Head of caudate nucleus (tissue), 42 donors: ENCODE measurements around the gene IGSF9.
A peak's percentile ranks its signal among the peaks of the same experiment; 100 is the strongest.

Experiments used
- DNase-seq, 42 donors: peaks; one replicate each; pipeline versions ENCODE4 v3.0.0 to v3.0.0-alpha.2; 2020 to 2021; ENCODE audit warnings: mixed read lengths in 7 of 42
- intact Hi-C: fragments of 100-400 bp; cut with DNase I; formaldehyde crosslinking; loops from one replicate; pipeline ENCODE4 v1.15.0; 2022

IGSF9 gene

DNA sequence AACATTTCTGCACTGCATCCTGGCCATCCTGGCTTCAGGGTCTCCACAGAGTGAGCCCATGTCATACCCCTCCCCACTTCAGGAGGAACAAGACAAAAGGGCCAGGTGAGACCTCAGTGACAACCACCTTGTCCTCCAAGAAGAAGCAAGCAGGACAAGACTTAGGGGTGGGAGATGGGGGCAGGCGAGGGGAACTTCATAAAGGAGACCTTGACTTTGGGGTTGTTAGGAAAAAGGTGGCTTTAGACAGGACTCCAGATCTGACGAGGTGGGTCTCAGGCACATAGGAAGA, 32.6 kb upstream of the IGSF9 start:
- intact Hi-C loops: no loop called here
- DNase-seq: peak in 1 of 42 donors; percentile 28

DNA sequence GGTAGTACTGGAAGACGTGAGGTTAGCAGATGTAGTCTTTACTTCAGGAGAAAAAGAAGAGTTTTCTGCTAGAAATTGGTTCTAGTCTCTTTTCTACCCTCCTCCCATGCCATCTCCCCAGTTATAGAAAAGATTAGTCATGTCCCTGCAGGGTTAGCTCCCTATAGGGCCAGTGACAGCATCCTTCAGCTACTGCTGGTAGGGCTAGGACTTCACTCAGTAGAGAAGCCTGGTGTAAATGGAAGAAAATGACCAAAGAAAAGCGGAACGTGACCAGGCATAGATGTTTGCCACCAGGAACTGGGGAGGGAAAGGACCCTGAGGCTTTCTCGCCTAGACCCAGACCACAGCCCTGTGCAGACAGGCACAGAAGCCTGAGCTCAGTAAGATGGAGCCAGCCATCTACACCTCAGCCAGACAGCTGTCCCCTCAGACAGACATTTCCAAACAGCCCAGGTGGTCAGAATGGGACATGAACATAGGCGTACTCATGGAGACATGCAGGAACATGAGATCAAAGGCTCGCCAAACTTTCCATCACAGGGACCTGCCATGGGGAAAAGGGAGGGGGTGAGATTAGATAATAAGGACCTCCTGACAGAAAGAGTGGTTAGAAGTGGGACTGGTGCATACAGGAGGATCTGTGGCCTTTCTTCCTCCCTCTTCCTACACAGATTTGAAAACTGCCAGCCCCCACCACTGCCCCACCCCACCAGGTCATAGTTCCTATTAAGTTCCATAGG, 32.1 kb upstream of the IGSF9 start:
- no peak for DNase-seq
- intact Hi-C loops: no loop called here

- intact Hi-C loops: no loop called here
- peak in 3 of 42 donors; percentile 4 to 18 (median 14) for DNase-seq
Measured at GRCh38 chr1:159974350-159974965, 29.0 kb upstream of the IGSF9 start.

GRCh38 chr1:159973350-159973940, 28.0 kb upstream of the IGSF9 start:
- intact Hi-C loops: no loop called here
- peak in 1 of 42 donors; percentile 23 for DNase-seq

DNA sequence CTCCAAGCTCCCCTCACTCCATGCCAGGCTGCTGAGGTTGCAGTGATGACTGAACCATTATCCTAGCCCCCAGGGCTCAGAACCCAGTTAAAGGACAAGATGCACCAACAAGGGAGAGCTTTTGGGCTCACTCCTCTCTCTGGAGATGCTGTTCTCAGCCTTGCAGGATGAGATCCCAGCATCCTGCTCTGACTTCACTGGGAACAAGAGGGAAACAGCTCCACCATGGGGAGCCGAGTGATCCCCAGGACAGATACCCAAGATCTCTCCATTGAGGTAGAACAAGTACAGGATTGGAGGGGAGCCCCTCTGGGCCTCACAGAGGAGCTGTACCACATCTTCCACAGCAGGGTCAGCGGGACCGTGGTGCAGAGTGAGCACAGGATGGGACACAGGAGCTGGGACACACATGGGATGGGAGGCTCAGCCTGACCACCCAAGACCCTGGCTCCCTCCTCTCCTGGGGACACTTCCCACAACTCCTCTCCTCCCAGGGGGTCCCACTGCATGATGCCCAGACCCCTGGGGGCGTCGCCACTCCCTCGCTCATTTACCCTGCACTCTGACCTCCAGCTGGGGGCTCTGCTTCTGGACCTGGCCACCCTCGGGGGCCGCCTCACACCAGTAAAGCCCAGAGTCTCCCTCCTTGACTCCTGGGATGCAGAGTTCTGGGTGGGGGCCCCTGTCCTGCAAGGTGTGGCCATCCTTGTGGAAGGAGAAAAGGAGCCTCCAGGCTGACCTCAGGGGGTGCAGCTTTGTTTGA, 27.2 kb upstream of the IGSF9 start:
- intact Hi-C loops: no loop called here
- DNase-seq: peak in 1 of 42 donors; percentile 20

DNA sequence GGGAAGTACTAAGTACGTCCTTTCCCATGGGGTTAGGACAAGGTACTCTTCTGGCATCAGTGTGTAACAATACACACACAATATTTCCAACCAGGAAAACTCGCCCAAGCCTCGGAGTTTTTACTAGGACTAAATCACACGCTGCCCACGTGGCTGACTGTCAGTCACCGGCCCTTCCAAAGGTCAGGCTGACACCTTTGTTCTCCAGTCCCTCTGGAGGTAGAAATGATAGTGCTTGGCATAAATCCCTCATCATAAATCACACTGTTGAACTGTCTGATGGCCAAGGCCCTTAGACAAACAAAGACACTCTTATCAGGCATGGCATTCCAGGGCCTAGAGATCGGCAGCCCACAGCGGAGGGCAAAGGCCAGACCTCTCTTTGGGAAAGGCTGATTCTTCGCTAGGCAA, 25.5 kb upstream of the IGSF9 start:
- DNase-seq: peak in 2 of 42 donors; percentile 10
- intact Hi-C loops: no loop called here

- intact Hi-C loops: no loop called here
- peak in 1 of 42 donors; percentile 2 for DNase-seq
Measured at GRCh38 chr1:159968901-159969300, 23.5 kb upstream of the IGSF9 start.

DNA sequence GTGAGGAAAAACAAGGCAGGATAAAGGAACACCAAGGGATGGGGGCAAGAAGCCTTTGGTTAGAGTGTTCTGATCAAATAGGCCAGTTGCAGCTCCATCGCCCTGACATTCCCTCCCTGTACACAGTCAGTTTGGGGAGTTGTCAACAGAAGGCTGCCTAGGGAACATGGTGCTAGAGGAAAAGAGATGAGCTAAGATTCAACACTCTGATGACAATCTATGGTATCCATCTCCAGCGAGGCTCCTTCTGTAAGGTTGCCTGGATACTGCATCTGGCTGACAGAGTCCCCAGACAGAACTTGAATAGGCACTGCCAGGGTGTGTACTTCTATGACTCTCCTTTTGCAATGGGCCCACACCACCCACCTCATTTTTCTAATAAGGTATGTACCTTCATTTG, 19.9 kb upstream of the IGSF9 start:
- intact Hi-C loops: no loop called here
- no peak for DNase-seq

DNA sequence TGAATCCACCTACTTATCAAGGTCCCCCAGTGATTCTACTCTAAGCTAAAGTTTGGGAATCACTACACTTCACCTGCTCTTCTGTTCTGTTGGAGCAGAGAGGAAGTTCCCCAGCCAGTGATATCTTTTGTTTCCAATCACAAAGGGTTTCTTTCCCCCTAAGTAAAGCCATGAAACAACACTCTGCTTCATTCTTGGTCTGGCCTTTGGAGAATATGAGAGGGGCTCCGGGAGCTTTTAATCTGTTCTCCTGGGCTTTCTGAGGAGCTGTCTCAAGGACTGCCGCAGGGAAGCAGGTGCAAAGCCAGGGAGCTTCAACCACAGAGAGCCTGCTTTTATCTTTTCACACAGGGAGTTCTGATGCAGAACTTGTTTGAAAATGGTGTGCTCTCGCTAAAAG, 18.7 kb upstream of the IGSF9 start:
- DNase-seq: no peak

GRCh38 chr1:159962176-159962575, 16.8 kb upstream of the IGSF9 start:
- no peak for DNase-seq
- intact Hi-C loops: no loop called here

More for the DNA sequence above, 18.7 kb upstream of the IGSF9 start:
- intact Hi-C loops: no loop called here

DNA sequence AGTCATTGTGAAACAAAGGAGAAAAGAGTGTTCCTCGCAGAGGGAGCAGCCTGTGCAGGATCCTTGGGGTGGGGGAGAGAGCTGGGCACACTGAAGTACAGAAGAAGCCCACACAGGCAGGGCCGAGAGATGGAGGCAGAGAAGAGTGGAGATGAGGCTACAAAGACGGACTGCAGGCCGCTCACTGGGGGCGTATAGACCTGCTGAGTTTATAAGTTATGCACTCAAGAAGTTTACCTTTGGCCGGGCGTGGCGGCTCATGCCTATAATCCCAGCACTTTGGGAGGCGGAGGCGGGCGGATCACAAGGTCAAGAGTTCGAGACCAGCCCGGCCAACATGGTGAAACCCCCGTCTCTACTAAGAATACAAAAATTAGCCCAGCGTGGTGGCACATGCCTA, 16.2 kb upstream of the IGSF9 start:
- intact Hi-C loops: no loop called here
- DNase-seq: no peak

DNA sequence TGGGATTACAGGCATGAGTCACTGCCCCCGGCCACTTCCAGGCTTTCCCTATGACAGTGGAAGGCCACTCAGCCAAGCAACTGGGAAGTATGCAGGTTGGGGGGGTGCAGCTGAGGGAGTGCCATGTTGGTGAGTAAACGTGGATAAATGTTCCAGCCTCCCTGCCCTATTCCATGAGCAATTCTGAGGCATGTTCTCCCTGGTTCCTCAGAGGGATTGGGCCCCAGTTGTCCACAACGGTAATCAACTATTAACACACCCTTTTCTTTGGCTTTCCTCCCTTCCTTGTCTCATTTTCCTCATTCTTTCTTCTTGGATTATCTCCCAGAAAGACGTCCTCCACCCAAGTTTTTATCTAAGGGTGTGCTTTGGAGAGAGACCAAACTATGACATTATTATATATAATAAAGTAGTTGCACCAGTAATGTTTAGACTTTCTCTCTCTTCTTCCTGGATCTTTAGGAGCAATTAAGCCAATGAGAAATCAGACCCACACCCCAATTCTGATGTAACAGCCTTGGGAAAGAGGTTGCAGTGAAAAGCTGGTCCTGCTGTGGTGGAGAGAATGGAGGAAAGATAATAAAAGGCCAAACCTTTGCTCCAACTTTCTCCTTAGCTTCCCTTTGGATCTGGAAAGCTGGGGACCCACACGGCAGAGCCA, 15.4 kb upstream of the IGSF9 start:
- intact Hi-C loops: no loop called here
- DNase-seq: no peak

DNA sequence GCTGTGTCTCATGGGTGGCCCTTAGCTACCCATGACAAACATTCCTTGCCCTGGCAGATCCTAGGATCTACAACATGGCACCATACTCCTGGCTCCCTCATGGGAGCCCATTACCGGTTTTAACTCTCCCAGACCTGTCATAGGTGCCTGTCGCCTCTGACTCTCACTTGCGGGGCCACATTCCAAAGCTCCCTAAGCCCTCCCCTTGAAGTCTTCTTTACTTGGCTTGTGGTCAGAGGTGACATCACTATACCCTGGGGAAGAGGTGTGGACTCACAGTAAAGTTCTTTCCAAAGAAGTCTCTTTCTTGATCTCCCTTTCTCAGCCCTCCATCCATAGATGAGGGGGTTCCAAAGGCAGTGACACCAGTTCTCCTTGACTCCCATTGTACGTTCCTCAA, 14.0 kb upstream of the IGSF9 start:
- no peak for DNase-seq
- intact Hi-C loops: no loop called here

DNA sequence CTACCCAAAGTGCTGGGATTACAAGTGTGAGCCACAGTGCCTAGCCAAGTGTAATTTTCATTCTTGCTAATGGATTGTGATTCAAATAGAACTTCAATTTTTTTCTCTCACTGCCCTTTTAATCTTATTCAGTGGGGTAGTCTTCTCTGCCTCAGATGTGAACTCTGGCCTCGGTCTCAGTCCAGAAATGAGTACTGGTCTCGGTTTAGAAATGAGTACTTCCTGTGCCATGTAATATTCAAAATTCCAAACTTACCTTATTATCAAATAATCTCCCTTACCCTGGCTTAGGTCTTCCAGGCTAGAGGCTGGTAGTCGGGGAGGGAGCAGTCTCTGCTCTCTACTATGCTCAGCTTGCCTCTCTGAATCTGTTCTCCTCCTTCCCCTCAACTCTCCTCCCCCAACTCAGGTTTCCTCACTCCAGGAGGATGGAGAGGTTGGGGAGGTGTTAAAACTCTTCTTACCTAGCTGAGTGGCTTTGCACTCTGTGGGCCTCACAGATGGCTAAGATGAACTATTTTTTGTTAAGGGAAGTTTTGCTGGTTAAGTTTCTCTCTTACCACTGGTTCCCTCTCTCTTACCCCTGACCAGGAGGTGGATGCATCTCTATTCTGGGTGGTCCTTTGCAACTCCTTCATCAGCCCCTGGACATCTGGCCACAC, 13.4 kb upstream of the IGSF9 start:
- DNase-seq: peak in 1 of 42 donors; percentile 12
- intact Hi-C loops: no loop called here

DNA sequence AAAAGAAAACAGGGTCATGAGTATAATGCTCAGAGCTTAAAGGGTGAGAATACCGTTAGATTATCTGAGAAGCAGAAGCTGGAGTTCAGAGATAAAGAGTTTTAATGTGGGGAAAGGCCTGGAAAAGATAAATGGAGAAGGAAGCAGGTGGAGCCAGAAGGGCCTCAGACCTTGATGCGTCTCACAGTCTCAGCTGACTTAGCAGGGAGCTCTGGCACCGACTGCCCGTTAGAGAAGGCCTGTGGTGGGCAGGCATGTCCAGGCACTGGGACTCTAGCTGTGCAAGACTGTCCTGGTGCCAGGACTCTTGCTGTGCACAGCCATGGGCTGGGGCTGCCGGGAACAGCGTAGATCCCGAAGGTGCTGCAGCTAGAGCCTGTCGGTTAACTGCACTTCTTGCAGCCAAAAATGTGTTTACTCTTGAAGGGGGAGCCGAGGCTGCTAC, 12.4 kb upstream of the IGSF9 start:
- DNase-seq: peak in 2 of 42 donors; percentile 27 to 29
- intact Hi-C loops: no loop called here

GRCh38 chr1:159955456-159955855, 10.0 kb upstream of the IGSF9 start:
- DNase-seq: no peak
- intact Hi-C loops: no loop called here

GRCh38 chr1:159953536-159954515, 8.4 kb upstream of the IGSF9 start, which contains the start of gene SLAMF9:
Gene SLAMF9, minus strand, starts transcription at chr1:159954237. Its CDS starts 100 bp downstream, at chr1:159954137.
- peak in 2 of 42 donors; percentile 8 to 22 for DNase-seq
- intact Hi-C loops: no loop called here

GRCh38 chr1:159952932-159953331, 7.5 kb upstream of the IGSF9 start:
- intact Hi-C loops: no loop called here
- DNase-seq: peak in 2 of 42 donors; percentile 9 to 19
